HT-29 (cell line): Measurements from ENCODE around the gene TBC1D14. TPM values are rescaled to one million over a fixed set of nuclear protein-coding genes. Genes with fewer than 3 reads are reported as not detected.
"Not testable (repeated sequence)": the region's sequence is repeated elsewhere in the genome, so short reads cannot be mapped to it uniquely, and the experiment has no call there.

Experiments used
- DNase-seq: peaks from one replicate; pipeline ENCODE4 v3.0.0-alpha.2; 2015; ENCODE audit warnings: low spot score
- total RNA-seq: library from RNA; depleted of rRNA; stranded (reverse); fragments of >200 nt; shearing (Covaris generic); gene quantifications from 2 replicates; pipeline ENCODE4 v1.2.3, GENCODE V29; 2014

TBC1D14 gene
- total RNA-seq, 1 experiment from 2014 or later = 54.5 TPM

DNA sequence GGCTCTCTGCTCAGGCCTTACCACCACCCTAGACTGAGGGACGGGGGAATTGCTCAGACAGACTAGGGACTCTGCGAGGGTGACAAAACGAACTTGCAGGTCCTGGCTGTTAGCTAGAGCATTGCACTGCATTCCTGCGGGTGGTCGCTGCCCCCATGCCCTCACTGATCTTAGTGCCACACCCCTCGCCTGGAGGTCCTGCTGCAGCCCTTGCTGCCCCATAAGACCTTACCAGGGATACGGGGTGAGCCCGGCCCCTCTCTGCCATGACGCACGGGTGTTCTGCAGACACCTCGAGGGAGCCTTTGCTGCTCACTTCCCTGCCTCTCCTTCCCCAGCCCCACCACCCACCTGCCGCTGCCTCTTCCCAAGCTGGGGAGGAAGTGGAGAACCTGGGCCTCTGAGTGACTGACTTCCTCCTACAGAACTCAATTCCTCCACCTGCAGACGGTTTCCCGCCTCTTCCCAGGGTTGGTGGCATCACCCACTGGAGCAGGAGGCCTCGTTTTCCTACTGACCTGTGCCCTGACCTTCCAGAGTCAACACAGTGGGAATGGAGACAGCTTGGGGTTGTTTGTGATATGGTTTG is 19.8 kb upstream of the TBC1D14 start:
- no peak for DNase-seq

DNA sequence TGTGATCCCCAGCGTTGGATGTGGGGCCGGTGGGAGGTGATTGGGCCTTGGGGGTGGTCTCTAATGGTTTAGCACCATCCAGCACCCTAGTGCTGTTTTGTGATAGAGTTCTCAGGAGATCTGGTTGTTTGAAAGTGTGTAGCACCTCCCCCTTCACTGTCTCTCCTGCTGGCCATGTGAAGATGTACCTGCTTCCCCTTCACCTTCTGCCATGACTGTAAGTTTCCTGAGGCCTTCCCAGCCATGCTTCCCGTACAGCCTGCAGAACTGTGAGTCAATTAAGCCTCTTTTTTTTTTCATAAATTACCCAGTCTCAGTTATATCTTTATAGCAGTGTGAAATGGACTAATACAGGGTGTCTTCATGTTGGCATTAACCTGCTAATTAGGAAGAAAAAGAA is 19.3 kb upstream of the TBC1D14 start:
- DNase-seq = no peak

DNA sequence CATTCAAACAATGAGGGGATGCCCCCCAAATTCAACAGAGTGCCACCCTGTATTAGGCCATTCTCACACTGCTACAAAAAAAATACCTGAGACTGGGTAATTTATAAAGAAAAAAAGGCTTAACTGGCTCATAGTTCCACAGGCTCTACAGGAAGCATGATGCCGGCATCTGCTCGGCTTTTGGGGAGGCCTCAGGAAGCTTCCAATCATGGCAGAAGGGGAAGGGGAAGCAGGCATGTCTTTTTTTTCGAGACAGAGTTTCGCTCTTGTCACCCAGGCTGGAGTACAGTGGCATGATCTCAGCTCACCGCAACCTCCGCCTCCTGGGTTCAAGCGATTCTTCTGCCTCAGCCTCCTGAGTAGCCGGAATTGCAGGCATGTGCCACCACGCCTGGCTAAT is 18.7 kb upstream of the TBC1D14 start:
- DNase-seq = not testable (repeated sequence)

DNA sequence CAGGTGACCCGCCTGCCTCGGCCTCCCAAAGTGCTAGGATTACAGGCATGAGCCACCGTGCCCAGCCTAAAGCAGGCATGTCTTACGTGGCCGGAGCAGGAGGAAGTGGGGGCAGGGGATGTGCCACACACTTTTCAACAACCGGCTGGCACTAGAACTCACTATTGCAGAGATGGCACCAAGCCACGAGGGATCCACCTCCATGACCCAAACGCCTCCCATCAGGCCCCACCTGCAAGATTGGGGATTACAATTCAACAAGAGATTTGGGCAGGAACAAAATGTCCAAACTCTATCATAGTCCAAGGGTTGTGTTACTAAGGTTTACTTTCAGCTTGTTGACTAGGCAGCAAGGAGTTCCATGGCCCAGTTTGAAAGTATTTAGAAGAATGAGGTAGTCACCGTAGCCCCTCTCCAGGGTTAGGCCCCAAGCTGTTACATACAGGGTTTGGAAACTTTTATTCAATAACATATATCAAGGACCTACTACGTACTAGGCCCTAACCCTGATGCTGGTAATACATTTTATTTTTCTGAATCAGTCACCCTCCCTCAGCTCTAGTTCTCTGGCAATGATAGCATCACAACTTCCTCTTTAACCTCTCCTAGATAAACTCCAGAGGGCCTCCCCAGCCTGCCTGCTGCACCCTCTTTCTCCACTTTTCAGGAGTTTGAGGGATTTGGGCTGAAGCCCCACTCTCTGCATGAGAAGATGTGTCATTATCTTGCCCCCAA is 18.0 kb upstream of the TBC1D14 start:
- no peak for DNase-seq

DNA sequence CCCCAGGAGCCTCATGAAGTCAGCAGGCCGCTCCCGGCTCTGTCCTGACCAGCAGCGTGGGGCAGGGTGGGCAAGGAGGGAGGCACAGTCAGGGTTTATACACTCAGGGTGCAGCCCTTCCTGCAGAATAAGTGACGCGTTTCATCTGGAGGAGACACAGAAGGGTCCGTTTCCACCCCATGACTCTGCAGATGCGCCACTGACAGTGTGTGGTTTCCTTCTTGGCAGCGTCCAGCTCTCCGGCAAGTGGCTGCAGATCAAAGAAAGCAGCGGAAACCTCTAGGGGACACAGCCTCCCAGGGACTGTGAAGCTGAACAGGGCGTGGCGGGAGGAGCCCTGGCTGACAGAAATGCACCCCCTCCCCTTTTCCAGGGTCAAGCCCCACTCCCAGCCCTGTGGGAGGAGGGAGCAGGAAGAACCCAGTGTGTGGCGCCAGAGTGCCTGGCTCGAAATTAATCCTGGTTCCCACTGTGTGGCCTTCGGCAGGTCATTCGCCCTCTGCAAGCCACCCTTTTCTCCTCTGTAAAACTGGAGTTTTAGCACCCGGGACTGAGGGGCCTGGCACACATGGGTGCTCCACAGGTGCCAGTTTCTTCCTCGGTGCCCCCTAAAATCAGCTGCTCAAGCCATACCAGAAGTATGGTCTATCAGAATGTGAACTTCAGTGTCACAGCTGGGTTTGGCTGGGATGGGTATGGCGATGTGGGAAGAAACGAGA is 17.3 kb upstream of the TBC1D14 start:
- peak; percentile 16 for DNase-seq

DNA sequence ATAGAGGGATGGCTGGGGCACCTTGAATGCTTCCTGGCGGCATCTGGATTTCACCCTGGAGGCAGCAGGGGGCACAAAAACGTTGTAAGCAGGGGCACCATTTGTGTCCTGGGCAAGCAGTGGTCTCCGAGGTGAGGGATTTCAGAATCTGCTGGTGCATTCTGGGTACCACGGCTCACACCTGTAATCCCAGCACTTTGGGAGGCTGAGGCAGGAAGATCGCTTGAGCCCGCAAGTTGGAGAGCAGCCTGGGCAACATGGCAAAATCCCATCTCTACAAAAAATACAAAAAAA is 16.8 kb upstream of the TBC1D14 start:
- DNase-seq = no peak

DNA sequence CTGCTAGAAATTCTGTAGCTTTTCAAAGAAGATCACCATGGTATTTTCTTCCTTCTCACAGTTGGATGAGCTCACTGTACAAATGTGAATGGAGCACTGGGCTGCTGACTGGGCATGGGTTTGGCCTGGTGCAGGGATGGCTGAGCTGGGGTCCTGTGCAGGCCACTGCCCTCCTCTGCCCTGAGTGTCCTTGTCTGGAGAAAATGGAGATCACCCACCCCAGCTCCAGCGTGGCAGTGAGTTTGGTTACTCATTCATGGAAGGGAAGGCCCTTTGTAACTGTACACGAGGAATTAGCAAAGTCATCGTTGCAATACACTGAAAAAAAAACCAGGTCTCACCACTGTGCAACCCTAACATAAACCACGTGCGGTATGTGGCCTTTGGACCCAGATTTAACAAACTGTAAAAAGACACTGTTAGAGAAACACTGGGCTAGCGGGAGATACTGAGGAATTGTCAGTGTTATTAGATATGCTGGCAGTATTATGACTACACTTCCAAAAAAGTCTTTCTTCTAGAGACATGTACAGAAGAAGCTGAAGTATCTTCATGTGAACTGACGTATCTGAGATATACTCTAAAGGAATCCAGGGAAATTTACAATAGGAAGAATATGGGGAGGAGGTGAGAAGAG is 16.1 kb upstream of the TBC1D14 start:
- peak; percentile 73 for DNase-seq

DNA sequence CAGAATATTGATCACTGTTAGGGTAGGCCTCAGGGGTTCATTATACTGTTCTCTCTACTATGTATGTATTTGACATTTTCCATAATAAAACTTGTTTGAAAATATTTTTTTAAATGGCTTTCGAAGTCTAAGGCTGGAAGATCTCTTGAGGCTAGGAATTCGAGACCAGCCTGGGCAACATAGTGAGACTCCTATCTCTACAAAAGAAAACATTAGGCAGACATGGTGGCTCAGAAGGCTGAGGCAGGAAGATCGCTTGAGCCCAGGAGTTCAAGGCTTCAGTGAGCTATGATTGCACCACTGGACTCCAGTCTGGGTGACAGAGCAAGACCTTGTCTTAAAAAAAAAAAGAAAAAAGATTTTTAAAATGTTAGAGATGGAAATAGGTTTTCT is 15.5 kb upstream of the TBC1D14 start:
- no peak for DNase-seq

DNA sequence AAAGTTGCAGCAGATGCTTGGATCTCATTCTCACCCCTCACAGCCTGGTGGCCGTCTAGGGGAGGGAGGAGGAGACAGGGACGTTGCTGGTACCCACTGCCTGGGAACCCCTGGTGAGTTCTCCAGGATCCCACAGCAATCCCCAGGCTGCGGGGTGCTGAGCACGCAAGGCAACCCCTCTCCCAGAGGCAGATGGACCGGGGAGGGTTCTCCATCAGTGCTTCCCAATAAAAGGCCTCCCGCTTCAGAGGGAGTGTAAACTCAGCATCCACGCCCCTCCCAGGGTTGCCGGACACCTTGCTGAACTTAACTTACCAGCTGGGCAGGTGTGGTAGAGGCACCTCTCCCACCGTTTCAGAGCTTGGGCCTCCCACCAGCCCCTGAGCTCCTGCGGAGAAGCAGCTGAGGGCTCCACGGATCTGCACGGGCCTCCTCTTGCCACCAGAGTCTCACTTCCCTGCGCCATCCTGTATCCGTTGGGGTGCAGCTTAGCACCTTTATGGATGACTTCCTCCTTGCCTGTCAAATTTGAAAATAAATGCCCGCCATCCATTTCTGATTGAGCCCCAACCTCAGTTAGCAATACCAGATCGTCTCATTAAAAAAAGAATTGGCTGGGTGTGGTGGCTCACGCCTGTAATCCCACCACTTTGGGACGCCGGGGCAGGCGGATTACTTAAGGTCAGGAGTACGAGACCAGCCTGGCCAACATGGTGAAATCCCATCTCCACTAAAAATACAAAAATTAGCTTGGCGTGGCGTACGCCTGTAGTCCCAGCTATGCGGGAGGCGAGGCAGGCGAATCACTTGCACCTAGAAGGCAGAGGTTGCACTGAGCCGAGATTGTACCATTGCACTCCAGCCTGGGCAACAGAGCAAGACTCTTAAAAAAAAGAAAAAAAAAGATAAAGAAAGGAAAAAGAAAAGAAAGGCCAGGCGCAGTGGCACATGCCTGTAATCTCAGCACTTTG is 14.8 kb upstream of the TBC1D14 start:
- no peak for DNase-seq

DNA sequence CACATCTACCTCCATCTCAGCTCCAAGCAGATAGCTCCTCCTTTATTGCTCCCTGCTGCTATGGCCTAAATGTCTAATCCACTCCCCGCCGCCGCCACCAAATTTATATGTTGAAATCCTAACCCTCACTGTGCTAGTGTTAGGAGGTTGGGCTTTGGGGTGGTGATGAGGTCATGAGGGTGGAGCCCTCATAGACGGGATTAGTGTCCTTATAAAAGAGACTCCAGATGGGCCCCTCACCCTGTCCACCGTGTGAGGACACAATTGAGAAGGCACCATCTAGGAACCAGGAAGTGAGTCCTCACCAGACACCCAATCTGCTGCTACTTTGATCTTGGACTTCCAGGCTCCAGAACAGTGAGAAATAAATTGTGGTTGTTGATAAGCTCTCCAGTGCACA is 13.6 kb upstream of the TBC1D14 start:
- no peak for DNase-seq

DNA sequence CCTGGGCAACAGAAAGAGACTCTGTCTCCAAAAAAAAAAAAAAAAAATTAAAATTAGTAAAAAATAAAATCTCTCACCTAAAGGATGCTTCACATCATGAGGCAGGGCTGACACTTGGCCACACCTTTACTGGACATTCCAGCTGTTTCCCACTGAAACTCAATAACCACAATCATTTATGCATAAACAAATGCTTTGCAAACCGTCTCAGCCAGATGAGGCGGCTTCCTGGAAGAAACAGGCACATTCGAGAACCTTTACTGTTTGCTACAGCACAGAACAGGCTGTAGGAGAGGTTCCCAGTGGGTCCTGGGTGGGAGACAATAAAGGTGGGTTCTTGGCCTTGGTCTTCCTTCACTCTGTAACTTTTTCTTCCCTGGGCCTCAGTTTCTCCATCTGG is 10.9 kb upstream of the TBC1D14 start:
- DNase-seq = no peak

DNA sequence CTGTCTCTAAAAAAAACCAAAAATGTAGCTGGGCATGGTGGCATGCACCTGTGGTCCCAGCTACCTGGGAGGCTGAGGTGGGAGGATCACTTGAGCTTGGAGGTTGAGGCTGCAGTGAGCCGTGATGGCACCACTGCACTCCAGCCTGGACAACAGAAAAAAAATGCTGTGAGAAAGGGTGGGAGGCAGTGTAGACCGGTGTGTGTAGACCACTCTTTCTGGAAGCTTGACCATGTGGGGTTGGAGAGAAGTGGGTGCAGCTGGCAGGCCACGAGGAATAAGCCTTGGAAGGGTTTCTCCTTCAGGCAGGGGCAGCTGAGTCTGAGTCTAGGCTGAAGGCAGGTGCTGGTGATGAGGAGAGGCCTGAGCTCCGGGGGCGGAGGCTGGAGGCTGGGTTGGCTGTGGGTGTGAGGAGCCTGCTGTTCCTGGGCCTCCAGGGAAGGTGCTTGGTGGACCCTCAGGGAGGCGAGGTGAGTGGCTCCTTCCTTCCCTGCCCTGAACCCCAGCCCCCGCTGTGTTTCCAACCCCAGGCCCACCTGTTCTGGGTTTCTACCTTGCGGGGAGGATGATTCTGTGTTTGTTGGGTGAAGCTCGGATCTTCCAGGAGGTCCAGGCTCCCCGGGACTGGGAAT is 9.3 kb upstream of the TBC1D14 start:
- no peak for DNase-seq

DNA sequence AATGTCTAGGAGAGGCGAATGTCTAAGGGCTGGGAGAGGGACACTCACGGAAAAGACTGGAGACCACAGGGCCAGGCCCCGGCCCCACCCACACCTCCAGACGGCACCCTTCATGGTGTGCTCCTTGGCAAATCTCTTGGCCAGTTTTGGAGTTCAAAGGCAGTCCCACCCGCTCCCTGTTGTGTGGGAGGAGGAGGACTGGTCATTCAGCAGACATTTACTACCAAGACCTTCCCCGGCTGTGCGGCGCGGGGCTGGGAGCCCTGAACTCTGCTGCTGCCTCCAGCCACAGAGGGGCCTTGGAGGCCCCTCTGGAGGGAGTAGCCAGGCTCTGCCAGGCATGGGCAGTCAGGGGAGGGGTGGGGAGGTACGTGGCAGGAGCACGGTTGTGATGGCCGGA is 8.7 kb upstream of the TBC1D14 start:
- DNase-seq = no peak

DNA sequence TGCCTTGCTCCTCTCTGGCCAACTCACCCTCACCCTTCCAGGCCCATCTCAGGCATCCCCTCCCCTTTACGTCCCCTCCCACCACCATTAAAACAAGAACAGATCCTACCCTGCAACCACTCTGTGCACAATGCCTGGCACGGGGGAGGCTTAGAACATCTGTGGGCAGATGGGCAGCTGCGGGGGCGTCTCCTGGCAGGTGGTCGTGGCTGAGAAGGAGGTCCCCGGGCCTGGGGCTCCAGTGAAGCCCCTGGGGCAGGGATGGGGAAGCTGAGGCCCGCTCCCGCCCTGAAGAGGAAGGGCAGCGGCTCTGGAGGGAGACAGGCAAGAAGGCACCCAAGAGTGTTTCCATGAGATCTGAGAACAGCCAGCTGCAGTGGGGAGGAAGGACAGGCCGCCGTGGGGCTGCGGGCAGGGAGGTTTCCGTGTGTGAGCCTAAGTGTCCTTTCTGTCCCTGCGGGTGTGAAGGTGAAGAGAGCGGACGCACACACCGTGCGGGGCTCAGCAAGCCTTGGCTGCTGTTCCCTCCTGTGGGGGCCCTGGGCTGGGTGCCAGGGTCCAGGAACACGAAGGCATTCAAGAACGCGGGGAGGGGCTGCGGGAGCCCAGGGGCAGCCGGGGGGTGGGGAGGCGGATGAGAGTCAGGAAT is 7.8 kb upstream of the TBC1D14 start:
- DNase-seq = no peak

DNA sequence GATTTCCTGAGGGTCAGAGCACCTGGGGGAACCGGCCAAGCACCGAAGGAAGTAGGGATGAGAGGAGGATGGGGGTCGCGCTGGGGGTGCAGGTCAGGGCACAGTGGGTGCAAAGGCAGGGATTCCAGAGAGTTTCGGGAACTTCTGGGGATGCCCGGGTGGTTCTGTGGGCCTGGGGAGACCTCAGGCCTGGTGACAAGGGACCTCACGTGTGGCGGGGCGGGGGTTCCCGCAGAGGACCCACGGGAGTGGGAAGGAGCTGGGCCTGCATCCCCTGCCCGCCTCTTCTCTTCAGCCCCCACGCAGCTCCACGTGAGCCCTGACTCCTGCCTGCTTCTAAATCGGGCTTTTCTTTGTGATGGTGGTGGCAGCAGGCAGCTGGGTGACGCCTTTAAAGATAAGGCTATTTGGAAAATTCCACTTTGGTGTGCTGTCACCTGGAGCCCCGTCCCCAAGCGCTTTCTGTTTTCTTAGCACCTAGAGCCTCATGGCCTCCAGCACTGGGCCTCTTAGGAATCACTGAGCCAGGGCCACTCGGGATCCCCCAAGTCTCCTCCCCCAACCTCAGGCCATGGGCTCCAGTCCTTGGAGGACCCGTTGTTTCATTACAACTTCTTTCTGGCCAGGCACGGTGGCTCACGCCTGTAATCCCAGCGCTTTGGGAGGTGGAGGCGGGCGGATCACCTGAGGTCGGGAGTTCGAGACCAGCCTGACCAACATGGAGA is 7.1 kb upstream of the TBC1D14 start:
- no peak for DNase-seq

DNA sequence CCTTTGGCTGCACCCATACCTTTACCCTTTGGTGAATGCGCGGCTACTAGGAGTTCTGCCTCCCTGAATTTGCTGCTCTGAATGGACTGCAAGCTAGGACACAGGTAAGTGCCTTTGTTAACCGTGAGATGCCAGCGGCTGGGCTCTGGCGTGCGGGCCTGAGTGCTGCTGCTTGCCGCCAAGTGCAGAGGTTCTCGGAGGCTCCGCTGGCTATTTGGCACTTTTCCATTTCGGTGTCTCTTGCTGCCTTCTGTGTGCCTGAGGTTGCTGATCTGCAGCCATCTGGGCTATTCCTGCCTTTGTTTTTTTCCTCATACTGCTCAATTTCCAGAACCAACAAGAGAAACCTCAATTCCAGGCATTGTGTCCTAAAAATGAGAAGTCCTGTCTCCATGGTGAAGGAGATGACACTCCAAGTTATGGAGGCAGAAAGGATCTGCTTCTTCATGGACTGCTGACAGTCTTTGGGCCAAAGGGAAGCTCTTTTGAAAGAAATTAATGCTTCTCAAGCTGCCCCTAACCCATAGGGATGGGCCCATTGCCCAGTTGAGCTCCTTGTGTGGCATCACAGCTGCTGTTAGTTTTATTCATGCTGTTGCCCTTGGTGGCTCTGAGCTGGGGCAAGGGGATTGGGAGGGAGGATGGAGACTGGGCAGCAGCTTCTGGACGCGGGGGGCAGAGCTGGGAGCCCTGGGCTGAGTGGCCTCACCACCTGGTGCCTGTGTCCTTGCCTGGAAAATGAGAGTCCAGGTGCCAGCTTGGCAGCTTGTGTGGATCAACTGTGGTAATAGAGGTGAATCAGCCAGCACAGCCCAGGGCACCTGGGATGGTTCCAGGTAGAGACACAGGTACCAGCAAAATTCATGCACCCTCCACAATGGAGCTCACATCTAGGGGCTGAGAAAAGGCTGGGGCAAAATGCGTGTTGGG is 3.8 kb upstream of the TBC1D14 start:
- no peak for DNase-seq

DNA sequence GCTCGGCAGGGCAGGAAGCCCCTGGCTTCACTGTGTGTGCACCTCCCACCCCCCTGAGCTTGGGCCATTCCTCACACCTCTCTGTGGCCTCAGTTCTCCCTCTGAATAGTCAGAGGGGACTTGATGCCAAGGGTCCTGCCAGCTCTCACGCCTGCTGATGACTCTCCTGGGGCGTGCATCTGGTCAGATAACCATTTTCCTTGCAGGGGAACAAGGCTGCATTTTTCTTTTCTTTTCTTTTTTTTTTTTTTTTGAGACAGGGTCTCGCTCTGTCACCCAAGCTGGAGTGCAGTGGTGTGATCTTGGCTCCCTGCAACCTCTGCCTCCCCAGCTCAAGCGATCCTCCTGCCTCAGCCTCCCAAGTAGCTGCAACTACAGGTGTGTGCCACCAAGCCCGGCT is 3.1 kb upstream of the TBC1D14 start:
- not testable (repeated sequence) for DNase-seq

DNA sequence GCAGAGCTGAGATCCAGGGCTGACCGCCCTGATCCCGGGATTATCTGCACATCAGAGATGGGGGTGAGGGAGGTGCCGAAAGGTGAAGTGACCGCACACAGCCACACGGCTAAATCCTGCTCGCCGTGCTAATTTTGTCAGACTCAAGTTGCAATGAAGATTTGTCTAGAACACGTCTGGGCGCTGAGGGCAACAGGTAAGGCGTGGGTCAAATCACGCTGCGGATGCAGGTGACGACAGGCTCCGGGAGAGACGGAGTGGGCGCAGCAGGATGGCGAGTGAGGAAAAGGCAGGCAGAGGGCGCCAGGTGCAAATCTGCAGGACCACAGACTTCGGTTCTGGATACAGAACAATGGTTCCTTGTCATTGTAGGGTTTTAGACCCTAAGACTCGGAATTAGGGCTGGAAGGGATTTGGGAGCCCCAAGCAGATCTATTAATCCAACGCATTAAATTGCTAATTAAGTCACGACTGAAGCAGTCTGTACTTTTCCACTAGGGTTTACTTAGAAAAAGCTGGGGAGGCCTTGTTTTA is 1.9 kb upstream of the TBC1D14 start:
- DNase-seq = peak; percentile 66
